HepG2 (cell line): ENCODE data around the gene NAV3. TPM values are rescaled to one million over a fixed set of nuclear protein-coding genes. Genes with fewer than 3 reads are reported as not detected.

Experiments used
- ATAC-seq: fragments of 200-7000 bp; cut with Tn5 transposase; 3 replicates; pipeline ENCODE4 v1.9.1; 2020; ENCODE audit warnings: mild to moderate bottlenecking, moderate library complexity
- BruUV-seq: library from RNA; stranded (reverse); fragments of 400-500 nt; replicated peaks from 2 replicates; lab custom pipeline; 2021; lab: Mats Ljungman, UMichigan
- CTCF ChIA-PET: fragments of 300-600 bp; formaldehyde crosslinking; extraction: SDS; loops from one replicate; lab custom pipeline; 2021; ENCODE audit warnings: low total read pairs, inconsistent platforms, low intra/inter-chr PET ratio; lab: Yijun Ruan, JAX
- POLR2A ChIA-PET: fragments of 350-600 bp; sonication (Branson Sonifier 250); formaldehyde crosslinking; loops from one replicate; lab custom pipeline; 2020; ENCODE audit warnings: antibody characterized with exemption, inconsistent platforms; lab: Yijun Ruan, JAX
- DNase-seq: peaks from one replicate; pipeline ENCODE4 v3.0.0-alpha.2; 2015; ENCODE audit warnings: low spot score
- FAIRE-seq: peaks from 3 replicates; lab custom pipeline; 2011; peaks lifted over from hg19 to GRCh38; lab: Jason Lieb, UNC
- H2AFZ ChIP-seq: one replicate; pipeline ENCODE4 v1.6.1; 2011; ENCODE audit warnings: low read length, inconsistent platforms
- H3K27ac ChIP-seq: fragments of 300-600 bp; 3 replicates; pipeline ENCODE4 v1.8.0; 2011; ENCODE audit warnings: mixed run types, mild to moderate bottlenecking, mixed read lengths, low read length, inconsistent platforms; ENCODE audit not compliant: insufficient read depth; ENCODE audit errors: extremely low read length
- H3K27me3 ChIP-seq, 2 experiments: fragments of 200-600 bp in 1 of 2; 2 replicates in 1 of 2; 3 replicates in 1 of 2; pipeline versions ENCODE4 v1.6.0 to v1.8.0; 2011; ENCODE audit warnings: low read length in 2 of 2, mild to moderate bottlenecking in 2 of 2, moderate library complexity in 2 of 2, inconsistent platforms in 1 of 2; ENCODE audit not compliant: insufficient read depth in 2 of 2, control insufficient read depth in 1 of 2
- H3K36me3 ChIP-seq, 2 experiments: fragments of 200-600 bp in 1 of 2; replicated peaks in 1 of 2; 2 replicates in 1 of 2; 3 replicates in 1 of 2; pipeline versions ENCODE4 v1.5.1 to v1.8.0; 2011; ENCODE audit warnings: low read length in 2 of 2, inconsistent platforms in 1 of 2; ENCODE audit not compliant: insufficient read depth in 2 of 2, control insufficient read depth in 1 of 2
- H3K4me1 ChIP-seq: 2 replicates; pipeline ENCODE4 v1.5.1; 2012; ENCODE audit warnings: low read length, inconsistent platforms; ENCODE audit not compliant: insufficient read depth
- H3K4me2 ChIP-seq: 2 replicates; pipeline ENCODE4 v1.6.0; 2011; ENCODE audit warnings: low read depth, low read length, inconsistent platforms
- H3K4me3 ChIP-seq, 3 experiments: fragments of 200-600 bp in 1 of 3; sonication (generic), shearing (Covaris generic) in 1 of 3; replicated peaks in 1 of 3; 2 replicates each; pipeline ENCODE4 v1.5.1; 2011 to 2016; ENCODE audit warnings: low read length in 3 of 3, inconsistent platforms in 2 of 3, low read depth in 2 of 3, mild to moderate bottlenecking in 2 of 3, control low read depth in 1 of 3, mixed read lengths in 1 of 3; ENCODE audit not compliant: insufficient read depth in 1 of 3
- H3K79me2 ChIP-seq: one replicate; pipeline ENCODE4 v1.6.1; 2011; ENCODE audit warnings: low read length, inconsistent platforms; ENCODE audit not compliant: insufficient read depth
- H3K9ac ChIP-seq: 2 replicates; pipeline ENCODE4 v1.6.0; 2011; ENCODE audit warnings: mild to moderate bottlenecking, low read depth, low read length, inconsistent platforms; ENCODE audit not compliant: insufficient read depth
- H3K9me3 ChIP-seq: 2 replicates; pipeline ENCODE4 v1.5.1; 2012; ENCODE audit warnings: mild to moderate bottlenecking, low read length
- H4K20me1 ChIP-seq: 2 replicates; pipeline ENCODE4 v1.6.0; 2011; ENCODE audit warnings: inconsistent platforms, mild to moderate bottlenecking, low read length, moderate library complexity; ENCODE audit not compliant: insufficient read depth
- PHF20 ChIP-seq: sonication (generic); formaldehyde crosslinking; IDR thresholded peaks from 2 replicates; pipeline ENCODE4 v1.5.0; 2020; ENCODE audit warnings: mild to moderate bottlenecking, missing genetic modification reagents
- SOX6 ChIP-seq, 2 experiments: fragments of 450-650 bp in 1 of 2; sonication (generic) in 1 of 2; formaldehyde crosslinking in 1 of 2; IDR thresholded peaks; 2 replicates each; pipeline versions ENCODE4 v1.4.0 to v1.6.1; 2017 to 2020; ENCODE audit warnings: antibody characterized with exemption in 1 of 2, mild to moderate bottlenecking in 1 of 2, missing genetic modification reagents in 1 of 2
- SRSF9 ChIP-seq: fragments of 200-400 bp; formaldehyde crosslinking; IDR thresholded peaks from 2 replicates; pipeline ENCODE4 v1.6.1; 2018; ENCODE audit warnings: borderline replicate concordance, mild to moderate bottlenecking, low read depth, low read length; ENCODE audit not compliant: insufficient read depth, poor library complexity, severe bottlenecking
- SYNCRIP ChIP-seq: fragments of 200-400 bp; formaldehyde crosslinking; IDR thresholded peaks from 2 replicates; pipeline ENCODE4 v1.6.1; 2018; ENCODE audit warnings: mild to moderate bottlenecking, low read depth, low read length; ENCODE audit not compliant: insufficient read depth
- XRCC5 ChIP-seq: fragments of 200-400 bp; formaldehyde crosslinking; optimal IDR thresholded peaks from 2 replicates; pipeline ENCODE3; 2017; ENCODE audit warnings: mild to moderate bottlenecking, low read length
- ZKSCAN8 ChIP-seq: IDR thresholded peaks from 2 replicates; pipeline ENCODE4 v1.6.1; 2016; ENCODE audit warnings: borderline replicate concordance, missing genetic modification reagents, missing compliant biosample characterization
- ZNF788 ChIP-seq: sonication (generic); formaldehyde crosslinking; IDR thresholded peaks from 2 replicates; pipeline ENCODE4 v1.5.0; 2020; ENCODE audit warnings: mild to moderate bottlenecking, missing genetic modification reagents, borderline replicate concordance
- WGBS: methylation state at CpG from one replicate; pipeline ENCODE4 v1.1.6; 2017; ENCODE audit warnings: low lambda C conversion rate; 5-methylcytosine and 5-hydroxymethylcytosine counted together
- in situ Hi-C: cut with HindIII; loops from 2 replicates; pipeline ENCODE4 v1.10.0; 2017; ENCODE audit warnings: low pct_unique_long_range_greater_than_20kb; ENCODE audit not compliant: extremely low pct_ligation_motif_present
- intact Hi-C: fragments of 100-400 bp; cut with micrococcal nuclease; formaldehyde crosslinking; loops from one replicate; pipeline ENCODE4 v1.10.0; 2022; ENCODE audit not compliant: unreplicated experiment
- polyA plus RNA-seq, 8 experiments: library from polyadenylated mRNA; depleted of rRNA in 3 of 8; stranded (reverse) in 7 of 8; unstranded in 1 of 8; fragments of >200 nt; fragmentation: Illumina TruSeq in 4 of 8; extraction: Trizol in 4 of 8; gene quantifications; 2 replicates each; pipeline versions ENCODE4 v1.2.1 to v1.2.3, GENCODE V29; 2011 to 2016; ENCODE audit warnings: low read depth in 4 of 8, missing spikeins in 1 of 8, mixed read lengths in 1 of 8; ENCODE audit not compliant: insufficient read depth in 1 of 8
- total RNA-seq, 5 experiments: library from RNA; depleted of rRNA; stranded (reverse); fragments of >200 nt; fragmentation: Illumina TruSeq; extraction: Trizol; gene quantifications; 2 replicates each; pipeline ENCODE4 v1.2.3, GENCODE V29; 2016; ENCODE audit warnings: low read depth in 1 of 5
- TF ChIP-seq, protein P1 (sequence below): sonication (generic); formaldehyde crosslinking; IDR thresholded peaks from 2 replicates; pipeline ENCODE4 v1.8.1; 2023; ENCODE audit warnings: mild to moderate bottlenecking, missing genetic modification reagents
- TF ChIP-seq, protein P2 (sequence below): sonication (generic); formaldehyde crosslinking; IDR thresholded peaks from 2 replicates; pipeline ENCODE4 v1.9.0; 2021; ENCODE audit warnings: missing genetic modification reagents, mild to moderate bottlenecking, borderline replicate concordance

The NAV3 gene
- total and polyA plus RNA-seq, 2 of the 13 experiments (the other 11 are each of a cell fraction or from before 2014, with no cell fraction given), result 0.01 to 0.18 TPM

DNA sequence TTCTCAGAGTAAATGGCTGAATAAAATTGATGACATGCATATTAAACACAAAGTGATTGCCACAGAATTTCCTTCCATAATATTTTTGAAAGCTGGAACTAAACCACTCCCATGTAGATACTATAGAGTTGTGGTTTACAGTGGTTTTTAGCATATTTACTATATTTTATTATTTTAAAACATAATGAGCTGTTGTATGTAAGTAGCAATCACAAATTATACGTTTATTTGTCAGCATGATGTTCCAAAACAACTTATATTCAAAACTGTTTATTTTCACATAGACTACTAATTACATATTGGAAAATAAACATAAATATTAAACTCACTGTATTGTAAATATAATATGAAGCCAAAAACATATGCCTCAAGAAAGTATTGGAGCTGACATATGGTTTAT, 77.2 kb downstream of the NAV3 start:
- no peaks in the 10 kb centered on the region for H3K9me3 ChIP-seq
- BruUV-seq, result no TSS peak
- no peak for TF ChIP-seq SOX6 (IDR thresholded peaks at IDR 0.05)
- TF ChIP-seq SOX6 (CRISPR knock-in tag; IDR thresholded peaks at IDR 0.05), result no peak
- no peak for TF ChIP-seq ZKSCAN8 (CRISPR knock-in tag)
- no peak for TF ChIP-seq PHF20
- TF ChIP-seq, protein P1, sequence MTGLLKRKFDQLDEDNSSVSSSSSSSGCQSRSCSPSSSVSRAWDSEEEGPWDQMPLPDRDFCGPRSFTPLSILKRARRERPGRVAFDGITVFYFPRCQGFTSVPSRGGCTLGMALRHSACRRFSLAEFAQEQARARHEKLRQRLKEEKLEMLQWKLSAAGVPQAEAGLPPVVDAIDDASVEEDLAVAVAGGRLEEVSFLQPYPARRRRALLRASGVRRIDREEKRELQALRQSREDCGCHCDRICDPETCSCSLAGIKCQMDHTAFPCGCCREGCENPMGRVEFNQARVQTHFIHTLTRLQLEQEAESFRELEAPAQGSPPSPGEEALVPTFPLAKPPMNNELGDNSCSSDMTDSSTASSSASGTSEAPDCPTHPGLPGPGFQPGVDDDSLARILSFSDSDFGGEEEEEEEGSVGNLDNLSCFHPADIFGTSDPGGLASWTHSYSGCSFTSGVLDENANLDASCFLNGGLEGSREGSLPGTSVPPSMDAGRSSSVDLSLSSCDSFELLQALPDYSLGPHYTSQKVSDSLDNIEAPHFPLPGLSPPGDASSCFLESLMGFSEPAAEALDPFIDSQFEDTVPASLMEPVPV (CRISPR knock-in tag), result no peak
- TF ChIP-seq, protein P2, sequence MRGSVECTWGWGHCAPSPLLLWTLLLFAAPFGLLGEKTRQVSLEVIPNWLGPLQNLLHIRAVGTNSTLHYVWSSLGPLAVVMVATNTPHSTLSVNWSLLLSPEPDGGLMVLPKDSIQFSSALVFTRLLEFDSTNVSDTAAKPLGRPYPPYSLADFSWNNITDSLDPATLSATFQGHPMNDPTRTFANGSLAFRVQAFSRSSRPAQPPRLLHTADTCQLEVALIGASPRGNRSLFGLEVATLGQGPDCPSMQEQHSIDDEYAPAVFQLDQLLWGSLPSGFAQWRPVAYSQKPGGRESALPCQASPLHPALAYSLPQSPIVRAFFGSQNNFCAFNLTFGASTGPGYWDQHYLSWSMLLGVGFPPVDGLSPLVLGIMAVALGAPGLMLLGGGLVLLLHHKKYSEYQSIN (CRISPR knock-in tag), result no peak
- TF ChIP-seq ZNF788 (CRISPR knock-in tag), result no peak
- TF ChIP-seq SYNCRIP, result no peak
- no peak for TF ChIP-seq XRCC5
- no peak for TF ChIP-seq SRSF9
- TF ChIP-seq, all 625 proteins: peak for 0
- Histone ChIP-seq H3K27me3 (no peaks in the 10 kb centered on the region), H4K20me1 (no peaks in the 10 kb centered on the region), H3K9ac (no peak overlapping the region), H3K4me1 (no peaks in the 10 kb centered on the region), H3K79me2 (no peaks in the 10 kb centered on the region), H3K4me3 (no peak overlapping the region), H3K4me2 (no peak overlapping the region), H3K27ac (no peak overlapping the region), H3K36me3 (no peaks in the 10 kb centered on the region), H2AFZ (no peak overlapping the region)
- ChIA-PET POLR2A (no interaction called here), CTCF (no interaction called here)
- 0% methylated on average over 1 of the region's 1 CpG for WGBS
- intact Hi-C loops, result no loop called here
- in situ Hi-C loops, result no loop called here
- FAIRE-seq, result no peak
- no peak for ATAC-seq
- DNase-seq, result no peak
